PC-9 (cell line): Measurements from ENCODE around the gene PTOV1.

Experiments
- EZH2 ChIP-seq: fragments of 200-600 bp; sonication (generic); IDR thresholded peaks from 2 replicates; pipeline ENCODE4 v1.8.0; 2017; ENCODE audit warnings: antibody characterized with exemption, low read depth
- TF ChIP-seq, protein P1 (sequence below): fragments of 200-600 bp; sonication (generic); conservative IDR thresholded peaks from 2 replicates; pipeline ENCODE4 v1.6.1; 2017; ENCODE audit warnings: mixed run types, antibody characterized with exemption, mild to moderate bottlenecking, moderate library complexity

DNA sequence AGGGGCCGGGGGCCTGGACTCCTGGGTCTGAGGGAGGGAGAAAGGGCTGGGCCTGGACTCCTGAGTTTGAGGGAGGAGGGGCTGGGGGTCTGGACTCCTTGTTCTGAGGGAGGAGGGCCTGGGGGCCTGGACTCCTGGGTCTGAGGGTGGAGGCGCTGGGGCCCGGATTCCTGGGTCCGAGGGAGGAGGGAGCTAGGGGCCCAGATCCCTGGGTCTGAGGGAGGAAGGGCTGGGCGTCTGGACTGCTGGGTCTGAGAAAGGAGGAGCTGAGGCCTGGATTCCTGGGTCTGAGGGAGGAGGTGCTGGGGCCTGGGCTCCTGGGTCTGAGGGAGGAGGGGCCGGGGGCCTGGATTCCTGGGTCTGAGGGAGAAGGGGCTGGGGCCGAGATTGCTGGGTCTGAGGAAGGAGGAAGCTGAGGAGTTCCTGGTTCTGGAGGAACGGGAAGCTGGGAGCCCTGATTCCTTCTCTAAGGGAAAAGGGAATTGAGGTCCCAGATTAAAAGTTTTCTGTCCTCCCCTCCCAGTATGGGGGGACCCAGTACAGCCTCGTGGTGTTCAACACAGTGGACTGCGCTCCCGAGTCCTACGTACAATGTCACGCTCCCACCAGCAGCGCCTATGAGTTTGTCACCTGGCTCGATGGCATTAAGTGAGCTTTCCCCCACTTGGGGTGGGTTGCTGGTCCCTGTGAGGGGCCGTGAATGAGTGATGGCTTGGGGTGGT lies 32.1 kb upstream of the PTOV1 start:
- TF ChIP-seq, protein P1, sequence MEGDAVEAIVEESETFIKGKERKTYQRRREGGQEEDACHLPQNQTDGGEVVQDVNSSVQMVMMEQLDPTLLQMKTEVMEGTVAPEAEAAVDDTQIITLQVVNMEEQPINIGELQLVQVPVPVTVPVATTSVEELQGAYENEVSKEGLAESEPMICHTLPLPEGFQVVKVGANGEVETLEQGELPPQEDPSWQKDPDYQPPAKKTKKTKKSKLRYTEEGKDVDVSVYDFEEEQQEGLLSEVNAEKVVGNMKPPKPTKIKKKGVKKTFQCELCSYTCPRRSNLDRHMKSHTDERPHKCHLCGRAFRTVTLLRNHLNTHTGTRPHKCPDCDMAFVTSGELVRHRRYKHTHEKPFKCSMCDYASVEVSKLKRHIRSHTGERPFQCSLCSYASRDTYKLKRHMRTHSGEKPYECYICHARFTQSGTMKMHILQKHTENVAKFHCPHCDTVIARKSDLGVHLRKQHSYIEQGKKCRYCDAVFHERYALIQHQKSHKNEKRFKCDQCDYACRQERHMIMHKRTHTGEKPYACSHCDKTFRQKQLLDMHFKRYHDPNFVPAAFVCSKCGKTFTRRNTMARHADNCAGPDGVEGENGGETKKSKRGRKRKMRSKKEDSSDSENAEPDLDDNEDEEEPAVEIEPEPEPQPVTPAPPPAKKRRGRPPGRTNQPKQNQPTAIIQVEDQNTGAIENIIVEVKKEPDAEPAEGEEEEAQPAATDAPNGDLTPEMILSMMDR: no peak
- TF ChIP-seq EZH2: no peak
